ENCODE measurements around the gene LCK. TPM values are rescaled to one million over a fixed set of nuclear protein-coding genes. Genes with fewer than 3 reads are reported as not detected.

LCK gene
- total RNA-seq, 2 experiments from 2014 or later: 289 to 292 TPM

- peak overlapping the region; percentile 80 for H3K4me3 Mint-ChIP-seq
- no peaks in the 10 kb centered on the region for H3K27me3 Mint-ChIP-seq
- intact Hi-C loops (cut with micrococcal nuclease): no loop called here
- TF ChIP-seq CTCF (IDR thresholded peaks at IDR 0.05): no peak
- ATAC-seq (peak; percentile 70), DNase-seq (peak; percentile 66)
- POLR2A ChIA-PET: interaction anchor here (0.7 to 5.4 kb wide), 16 partner anchors 10 to 76 kb away, joined by 3 to 84 read pairs (median 4); partner anchors contain the start of genes HDAC1, IQCC and LCK
- CTCF ChIA-PET: interaction anchor here (0.9 to 4.3 kb wide), 14 partner anchors 10 to 160 kb away, joined by 3 to 56 read pairs (median 6); partner anchors contain the start of genes FAM167B, HDAC1, IQCC and LCK
- H3K27ac Mint-ChIP-seq: peak overlapping the region; percentile 59
- peaks cover 18% of the 10 kb centered on the region for H3K4me1 Mint-ChIP-seq (ENCODE audit: low read depth)
- H3K9me3 Mint-ChIP-seq: no peaks in the 10 kb centered on the region
- peaks cover under 1% of the 10 kb centered on the region for H3K36me3 Mint-ChIP-seq (ENCODE audit: low read depth)
Measured at GRCh38 chr1:32241001-32241763, 9.9 kb upstream of the LCK start.

- no peak overlapping the region for H3K4me3 Mint-ChIP-seq
- no peaks in the 10 kb centered on the region for H3K27me3 Mint-ChIP-seq
- no peaks in the 10 kb centered on the region for H3K36me3 Mint-ChIP-seq (ENCODE audit: low read depth)
- ChIA-PET POLR2A (interaction anchor here (0.8 to 5.4 kb wide), 5 partner anchors 9 to 61 kb away, joined by 3 to 84 read pairs (median 4); partner anchors contain the start of gene LCK), CTCF (interaction anchor here (0.8 to 4.3 kb wide), 5 partner anchors 8 to 27 kb away, joined by 3 to 28 read pairs (median 4); partner anchors contain the start of gene LCK)
- ATAC-seq (no peak), DNase-seq (no peak)
- no peaks in the 10 kb centered on the region for H3K9me3 Mint-ChIP-seq
- H3K4me1 Mint-ChIP-seq (ENCODE audit: low read depth): peaks cover 27% of the 10 kb centered on the region
- H3K27ac Mint-ChIP-seq: peak overlapping the region; percentile 46
- intact Hi-C loops (cut with micrococcal nuclease): no loop called here
- no peak for TF ChIP-seq CTCF (IDR thresholded peaks at IDR 0.05)
Measured at GRCh38 chr1:32242341-32242851, 8.7 kb upstream of the LCK start.

- DNase-seq: no peak
- Mint-ChIP-seq H3K9me3 (no peaks in the 10 kb centered on the region), H3K4me1 (ENCODE audit: low read depth) (peaks cover 46% of the 10 kb centered on the region), H3K27me3 (no peaks in the 10 kb centered on the region), H3K4me3 (peak within 1 kb of the TSS; percentile 50), H3K36me3 (ENCODE audit: low read depth) (peaks cover 10% of the 10 kb centered on the region), H3K27ac (peak within 1 kb of the TSS; percentile 95)
- ChIA-PET CTCF (interaction anchor here (1.0 to 7.4 kb wide), 10 partner anchors 7 to 135 kb away, joined by 3 to 56 read pairs (median 6); partner anchors contain the start of genes CCDC28B and HDAC1), POLR2A (interaction anchor here (0.9 to 1.0 kb wide), 2 partner anchors 9 to 50 kb away, joined by 3 to 4 read pairs; no protein-coding TSS in a partner anchor)
- no peak for ATAC-seq
- intact Hi-C loops (cut with micrococcal nuclease): no loop called here
- no peak for TF ChIP-seq CTCF (IDR thresholded peaks at IDR 0.05)
Measured at GRCh38 chr1:32246888-32247273, 4.2 kb upstream of the LCK start, which contains the start of gene FAM167B. Gene FAM167B, plus strand, starts transcription at chr1:32247222. Its CDS starts 200 bp downstream, at chr1:32247422.

- Mint-ChIP-seq H3K36me3 (ENCODE audit: low read depth) (peaks cover 16% of the 10 kb centered on the region), H3K4me3 (peak overlapping the region; percentile 50), H3K4me1 (ENCODE audit: low read depth) (peaks cover 43% of the 10 kb centered on the region), H3K9me3 (no peaks in the 10 kb centered on the region), H3K27ac (peak overlapping the region; percentile 95), H3K27me3 (no peaks in the 10 kb centered on the region)
- intact Hi-C loops (cut with micrococcal nuclease): no loop called here
- DNase-seq (no peak), ATAC-seq (no peak)
- TF ChIP-seq CTCF (IDR thresholded peaks at IDR 0.05): no peak
- ChIA-PET CTCF (interaction anchor here (1.1 to 7.4 kb wide), 22 partner anchors 8 to 164 kb away, joined by 3 to 56 read pairs (median 6); partner anchors contain the start of genes CCDC28B, HDAC1 and IQCC), POLR2A (interaction anchor here (0.7 to 9.1 kb wide), 8 partner anchors 13 to 112 kb away, joined by 3 to 93 read pairs (median 6); partner anchors contain the start of gene MARCKSL1)
Measured at GRCh38 chr1:32247452-32247851, 3.6 kb upstream of the LCK start.
